ENCODE measurements around the gene TXNRD3. TPM values are rescaled to one million over a fixed set of nuclear protein-coding genes. Genes with fewer than 3 reads are reported as not detected.
"Not testable (repeated sequence)": the region's sequence is repeated elsewhere in the genome, so short reads cannot be mapped to it uniquely, and the experiment has no call there.

The TXNRD3 gene
- polyA plus RNA-seq, 1 experiment, result 7.4 TPM

DNA sequence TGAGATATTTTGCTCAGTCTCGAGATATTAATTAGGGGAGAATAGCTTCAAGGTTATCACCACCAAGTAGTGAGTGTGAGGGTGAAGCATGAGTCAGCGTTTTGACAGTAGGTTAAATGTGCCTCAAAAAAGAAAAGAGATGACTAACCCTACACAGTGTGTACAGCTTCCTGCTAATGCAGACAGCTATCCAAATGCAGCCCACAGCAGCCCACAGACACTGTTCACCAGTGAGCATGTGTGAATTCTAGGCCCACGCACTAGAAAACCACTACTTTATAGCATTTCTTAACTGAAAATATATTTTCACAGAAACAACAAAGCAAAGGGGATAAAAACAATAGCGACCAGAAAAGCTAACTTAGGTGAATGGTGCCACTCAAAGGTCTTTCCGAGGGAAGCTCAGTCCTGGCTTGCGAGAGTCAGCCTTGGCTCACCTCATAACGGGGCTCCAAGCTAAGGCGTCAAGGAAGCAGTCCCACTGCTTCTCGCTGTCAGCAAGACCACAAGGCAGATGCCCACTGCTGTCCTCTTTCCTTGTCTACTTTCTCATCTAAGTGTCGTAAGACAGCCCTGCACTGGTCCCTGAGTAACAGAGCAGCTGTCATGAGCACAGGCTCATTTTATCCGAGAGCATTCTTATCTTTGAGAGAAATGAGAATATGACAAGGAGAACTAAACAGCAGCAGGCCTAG is 47.6 kb downstream of the TXNRD3 start:
- TF ChIP-seq CTCF (IDR thresholded peaks at IDR 0.05; ENCODE audit: low read depth, low read length), result no peak
- ChIA-PET POLR2A (no interaction called here), CTCF (interaction anchor here (1.3 kb wide), 1 partner anchor 14 kb away, joined by 4 read pairs; no protein-coding TSS in a partner anchor)
- no peak overlapping the region for H3K27ac ChIP-seq (ENCODE audit: low read depth, low read length)
- no peaks in the 10 kb centered on the region for H3K9me3 ChIP-seq (ENCODE audit: control insufficient read depth, insufficient read depth, low read length)
- no peak overlapping the region for H3K4me3 ChIP-seq (ENCODE audit: low read depth, low read length)
- DNase-seq (ENCODE audit: low read depth, low spot score), result peak; percentile 16
- H3K27me3 ChIP-seq (ENCODE audit: control insufficient read depth, insufficient read depth, low read length), result no peaks in the 10 kb centered on the region

GRCh38 chr3:126606001-126606400 is 48.9 kb downstream of the TXNRD3 start:
- Histone ChIP-seq H3K9me3 (ENCODE audit: control insufficient read depth, insufficient read depth, low read length) (no peaks in the 10 kb centered on the region), H3K27me3 (ENCODE audit: control insufficient read depth, insufficient read depth, low read length) (no peaks in the 10 kb centered on the region), H3K4me3 (ENCODE audit: low read depth, low read length) (no peak overlapping the region), H3K27ac (ENCODE audit: low read depth, low read length) (no peak overlapping the region)
- CTCF ChIA-PET, result interaction anchor here (0.7 kb wide), 1 partner anchor 44 kb away, joined by 4 read pairs; no protein-coding TSS in a partner anchor
- POLR2A ChIA-PET, result interaction anchor here (0.7 kb wide), 1 partner anchor 46 kb away, joined by 4 read pairs; no protein-coding TSS in a partner anchor
- DNase-seq (ENCODE audit: low read depth, low spot score), result no peak
- no peak for TF ChIP-seq CTCF (IDR thresholded peaks at IDR 0.05; ENCODE audit: low read depth, low read length)

DNA sequence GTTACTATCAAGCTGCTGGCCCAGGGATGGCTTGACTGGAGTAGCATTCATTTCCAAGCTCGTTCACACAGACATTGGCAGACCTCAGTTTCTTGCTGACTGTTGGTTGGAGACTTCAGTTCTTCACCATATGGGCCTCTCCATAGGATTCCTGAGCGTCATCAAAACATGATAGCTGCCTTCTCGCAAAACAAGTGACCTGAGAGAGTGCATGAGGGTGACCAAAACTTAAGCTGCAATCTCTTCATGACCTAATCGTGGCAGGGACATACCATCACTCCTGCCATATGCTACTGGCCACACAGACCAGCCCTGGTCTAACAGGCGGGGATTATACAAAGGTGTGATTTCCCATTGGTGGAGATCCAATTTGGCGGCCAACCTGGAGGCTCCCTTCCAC is 50.2 kb downstream of the TXNRD3 start:
- ChIA-PET POLR2A (no interaction called here), CTCF (interaction anchor here (1.0 kb wide), 1 partner anchor 82 kb away, joined by 3 read pairs; no protein-coding TSS in a partner anchor)
- DNase-seq (ENCODE audit: low read depth, low spot score), result no peak
- Histone ChIP-seq H3K4me3 (ENCODE audit: low read depth, low read length) (no peak overlapping the region), H3K27me3 (ENCODE audit: control insufficient read depth, insufficient read depth, low read length) (no peaks in the 10 kb centered on the region), H3K9me3 (ENCODE audit: control insufficient read depth, insufficient read depth, low read length) (no peaks in the 10 kb centered on the region), H3K27ac (ENCODE audit: low read depth, low read length) (no peak overlapping the region)
- TF ChIP-seq CTCF (IDR thresholded peaks at IDR 0.05; ENCODE audit: low read depth, low read length), result no peak

- Histone ChIP-seq H3K27ac (ENCODE audit: low read depth, low read length) (no peak overlapping the region), H3K9me3 (ENCODE audit: control insufficient read depth, insufficient read depth, low read length) (no peaks in the 10 kb centered on the region), H3K27me3 (ENCODE audit: control insufficient read depth, insufficient read depth, low read length) (no peaks in the 10 kb centered on the region), H3K4me3 (ENCODE audit: low read depth, low read length) (no peak overlapping the region)
- DNase-seq (ENCODE audit: low read depth, low spot score), result no peak
- POLR2A ChIA-PET, result no interaction called here
- no peak for TF ChIP-seq CTCF (IDR thresholded peaks at IDR 0.05; ENCODE audit: low read depth, low read length)
- CTCF ChIA-PET, result no interaction called here
Observed at GRCh38 chr3:126599101-126599500, 55.8 kb downstream of the TXNRD3 start.

- POLR2A ChIA-PET; H3K27ac ChIP-seq (ENCODE audit: low read depth, low read length); H3K27me3 ChIP-seq (ENCODE audit: control insufficient read depth, insufficient read depth, low read length); H3K4me3 ChIP-seq (ENCODE audit: low read depth, low read length); CTCF ChIA-PET; H3K9me3 ChIP-seq (ENCODE audit: control insufficient read depth, insufficient read depth, low read length); DNase-seq (ENCODE audit: low read depth, low spot score): not testable (repeated sequence)
Observed at GRCh38 chr3:126595479-126595878, 59.4 kb downstream of the TXNRD3 start.

- DNase-seq (ENCODE audit: low read depth, low spot score); H3K4me3 ChIP-seq (ENCODE audit: low read depth, low read length); H3K27me3 ChIP-seq (ENCODE audit: control insufficient read depth, insufficient read depth, low read length); H3K9me3 ChIP-seq (ENCODE audit: control insufficient read depth, insufficient read depth, low read length); CTCF ChIA-PET; H3K27ac ChIP-seq (ENCODE audit: low read depth, low read length); POLR2A ChIA-PET: not testable (repeated sequence)
Observed at GRCh38 chr3:126591515-126591914, 63.4 kb downstream of the TXNRD3 start.

Measured in AG04450 (cell line).